ENCODE measurements around the gene SVIP. TPM values are rescaled to one million over a fixed set of nuclear protein-coding genes. Genes with fewer than 3 reads are reported as not detected.

The SVIP gene
- total RNA-seq, 2 experiments from 2014 or later: 81.2 to 84.2 TPM

- no peak for DNase-seq
- H3K9me3 Mint-ChIP-seq: no peaks in the 10 kb centered on the region
- no peaks in the 10 kb centered on the region for H3K36me3 Mint-ChIP-seq (ENCODE audit: low read depth)
- CTCF ChIA-PET: interaction anchor here (1.0 to 2.4 kb wide), 21 partner anchors 9 to 544 kb away, joined by 3 to 18 read pairs (median 6); partner anchors contain the start of genes GAS2 and SVIP
- H3K4me3 Mint-ChIP-seq: no peak overlapping the region
- H3K4me1 Mint-ChIP-seq (ENCODE audit: low read depth): no peaks in the 10 kb centered on the region
- H3K27ac Mint-ChIP-seq: no peak overlapping the region
- intact Hi-C loops (cut with micrococcal nuclease): loop anchor here (1.0 to 10.0 kb wide), 6 partner anchors 42 to 542 kb away; partner anchors contain the start of gene SVIP
- no peaks in the 10 kb centered on the region for H3K27me3 Mint-ChIP-seq (ENCODE audit: low read depth)
These were observed 42.5 kb downstream of the SVIP start for GRCh38 chr11:22787055-22787454.

- no peaks in the 10 kb centered on the region for H3K36me3 Mint-ChIP-seq (ENCODE audit: low read depth)
- H3K9me3 Mint-ChIP-seq: no peaks in the 10 kb centered on the region
- H3K4me3 Mint-ChIP-seq: no peak overlapping the region
- H3K4me1 Mint-ChIP-seq (ENCODE audit: low read depth): no peaks in the 10 kb centered on the region
- CTCF ChIA-PET: interaction anchor here (0.7 to 2.4 kb wide), 10 partner anchors 10 to 453 kb away, joined by 4 to 18 read pairs (median 6); partner anchors contain the start of gene SVIP
- H3K27ac Mint-ChIP-seq: no peak overlapping the region
- DNase-seq: no peak
- H3K27me3 Mint-ChIP-seq (ENCODE audit: low read depth): no peaks in the 10 kb centered on the region
- intact Hi-C loops (cut with micrococcal nuclease): loop anchor here (2.0 to 10.0 kb wide), 3 partner anchors 42 to 242 kb away; partner anchors contain the start of gene SVIP
These were observed 43.1 kb downstream of the SVIP start for GRCh38 chr11:22786475-22786874.

GRCh38 chr11:22785251-22785650, 44.4 kb downstream of the SVIP start:
- Mint-ChIP-seq H3K4me1 (ENCODE audit: low read depth) (peaks cover 5% of the 10 kb centered on the region), H3K4me3 (no peak overlapping the region), H3K9me3 (no peaks in the 10 kb centered on the region), H3K36me3 (ENCODE audit: low read depth) (no peaks in the 10 kb centered on the region), H3K27me3 (ENCODE audit: low read depth) (no peaks in the 10 kb centered on the region), H3K27ac (no peak overlapping the region)
- no peak for DNase-seq
- intact Hi-C loops (cut with micrococcal nuclease): loop anchor here (5.0 to 10.0 kb wide), 2 partner anchors 53 to 240 kb away; no protein-coding TSS in a partner anchor
- CTCF ChIA-PET: no interaction called here

- Mint-ChIP-seq H3K9me3 (no peaks in the 10 kb centered on the region), H3K36me3 (ENCODE audit: low read depth) (no peaks in the 10 kb centered on the region), H3K27me3 (ENCODE audit: low read depth) (no peaks in the 10 kb centered on the region), H3K4me3 (no peak overlapping the region), H3K4me1 (ENCODE audit: low read depth) (peaks cover 5% of the 10 kb centered on the region), H3K27ac (no peak overlapping the region)
- intact Hi-C loops (cut with micrococcal nuclease): loop anchor here (2.0 to 10.0 kb wide), 3 partner anchors 156 to 354 kb away; partner anchors contain the start of gene FANCF
- no peak for DNase-seq
- CTCF ChIA-PET: interaction anchor here (0.5 to 0.9 kb wide), 3 partner anchors 14 to 122 kb away, joined by 3 read pairs; no protein-coding TSS in a partner anchor
These were observed 48.5 kb downstream of the SVIP start for GRCh38 chr11:22780952-22781593.

GRCh38 chr11:22779850-22780249, 49.8 kb downstream of the SVIP start:
- CTCF ChIA-PET: interaction anchor here (0.9 kb wide), 1 partner anchor 109 kb away, joined by 3 read pairs; no protein-coding TSS in a partner anchor
- Mint-ChIP-seq H3K9me3 (no peaks in the 10 kb centered on the region), H3K4me1 (ENCODE audit: low read depth) (peaks cover 5% of the 10 kb centered on the region), H3K27ac (no peak overlapping the region), H3K36me3 (ENCODE audit: low read depth) (no peaks in the 10 kb centered on the region), H3K4me3 (no peak overlapping the region), H3K27me3 (ENCODE audit: low read depth) (peaks cover under 1% of the 10 kb centered on the region)
- intact Hi-C loops (cut with micrococcal nuclease): loop anchor here (2.0 to 10.0 kb wide), 3 partner anchors 155 to 353 kb away; partner anchors contain the start of gene FANCF
- DNase-seq: no peak

- Mint-ChIP-seq H3K27me3 (ENCODE audit: low read depth) (peaks cover 4% of the 10 kb centered on the region), H3K27ac (no peak overlapping the region), H3K4me3 (no peak overlapping the region), H3K9me3 (no peaks in the 10 kb centered on the region), H3K36me3 (ENCODE audit: low read depth) (no peaks in the 10 kb centered on the region), H3K4me1 (ENCODE audit: low read depth) (peaks cover 8% of the 10 kb centered on the region)
- CTCF ChIA-PET: interaction anchor here (1.4 kb wide), 2 partner anchors 9 to 442 kb away, joined by 4 to 7 read pairs; no protein-coding TSS in a partner anchor
- DNase-seq: no peak
- intact Hi-C loops (cut with micrococcal nuclease): loop anchor here (1.0 kb wide), 1 partner anchor 108 kb away; no protein-coding TSS in a partner anchor
These were observed 51.0 kb downstream of the SVIP start for GRCh38 chr11:22778642-22779041.

GRCh38 chr11:22775248-22775647, 54.4 kb downstream of the SVIP start:
- Mint-ChIP-seq H3K27me3 (ENCODE audit: low read depth) (peaks cover 4% of the 10 kb centered on the region), H3K36me3 (ENCODE audit: low read depth) (no peaks in the 10 kb centered on the region), H3K27ac (no peak overlapping the region), H3K4me1 (ENCODE audit: low read depth) (peaks cover 3% of the 10 kb centered on the region), H3K9me3 (no peaks in the 10 kb centered on the region), H3K4me3 (no peak overlapping the region)
- no peak for DNase-seq
- intact Hi-C loops (cut with micrococcal nuclease): no loop called here
- CTCF ChIA-PET: interaction anchor here (1.2 kb wide), 1 partner anchor 104 kb away, joined by 3 read pairs; no protein-coding TSS in a partner anchor

GRCh38 chr11:22774716-22775115, 54.9 kb downstream of the SVIP start:
- Mint-ChIP-seq H3K9me3 (peaks cover 1% of the 10 kb centered on the region), H3K27me3 (ENCODE audit: low read depth) (peaks cover 4% of the 10 kb centered on the region), H3K4me1 (ENCODE audit: low read depth) (peaks cover 3% of the 10 kb centered on the region), H3K4me3 (no peak overlapping the region), H3K36me3 (ENCODE audit: low read depth) (no peaks in the 10 kb centered on the region), H3K27ac (no peak overlapping the region)
- CTCF ChIA-PET: interaction anchor here (1.2 kb wide), 1 partner anchor 104 kb away, joined by 3 read pairs; no protein-coding TSS in a partner anchor
- DNase-seq: no peak
- intact Hi-C loops (cut with micrococcal nuclease): no loop called here

- Mint-ChIP-seq H3K27me3 (ENCODE audit: low read depth) (no peaks in the 10 kb centered on the region), H3K4me1 (ENCODE audit: low read depth) (no peaks in the 10 kb centered on the region), H3K4me3 (no peak overlapping the region), H3K36me3 (ENCODE audit: low read depth) (no peaks in the 10 kb centered on the region), H3K9me3 (peaks cover 1% of the 10 kb centered on the region), H3K27ac (no peak overlapping the region)
- intact Hi-C loops (cut with micrococcal nuclease): no loop called here
- CTCF ChIA-PET: no interaction called here
- no peak for DNase-seq
These were observed 60.5 kb downstream of the SVIP start for GRCh38 chr11:22769081-22769480.

Other genes with a start within 250 kb of the SVIP start
- 1 to 10 TPM; 7.9 to 9.0 TPM for gene FANCF, start 204.0 kb downstream of the SVIP start, total RNA-seq
- gene GAS2, start 163.2 kb downstream of the SVIP start, total RNA-seq: 1 to 10 TPM in 1 of 2 experiments, under 1 TPM in 1; 0.62 to 1.2 TPM
- gene CCDC179, start 30.7 kb upstream of the SVIP start, total RNA-seq: not detected

Measured in activated naive CD4-positive, alpha-beta T cell treated with anti-CD3 and anti-CD28 coated beads for 36 hours (primary cell).